ENCODE measurements around the gene ASH1L. TPM values are rescaled to one million over a fixed set of nuclear protein-coding genes. Genes with fewer than 3 reads are reported as not detected.
A peak's percentile ranks its signal among the peaks of the same experiment; 100 is the strongest.
"Not testable (repeated sequence)": the region's sequence is repeated elsewhere in the genome, so short reads cannot be mapped to it uniquely, and the experiment has no call there.

ASH1L gene
- total RNA-seq, 1 donor from 2014 or later, result 15.0 TPM

GRCh38 chr1:155598842-155599331 is 36.3 kb upstream of the ASH1L start:
- Histone ChIP-seq H3K4me3 (ENCODE audit: low read depth, low read length) (no peak overlapping the region), H3K27me3 (ENCODE audit: control insufficient read depth, insufficient read depth, low read length) (no peaks in the 10 kb centered on the region), H3K36me3 (ENCODE audit: control insufficient read depth, insufficient read depth, low read length) (no peaks in the 10 kb centered on the region)
- no peak for TF ChIP-seq CTCF (IDR thresholded peaks at IDR 0.05; ENCODE audit: insufficient read depth, low read length, severe bottlenecking)
- peak; percentile 5 for DNase-seq (ENCODE audit: low read depth)
- no peak for FAIRE-seq

GRCh38 chr1:155596864-155597263 is 34.3 kb upstream of the ASH1L start:
- no peaks in the 10 kb centered on the region for H3K36me3 ChIP-seq (ENCODE audit: control insufficient read depth, insufficient read depth, low read length)
- no peak for FAIRE-seq
- no peak for DNase-seq (ENCODE audit: low read depth)

GRCh38 chr1:155595877-155596474 is 33.4 kb upstream of the ASH1L start:
- H3K27me3 ChIP-seq (ENCODE audit: control insufficient read depth, insufficient read depth, low read length); H3K4me3 ChIP-seq (ENCODE audit: low read depth, low read length); FAIRE-seq; DNase-seq (ENCODE audit: low read depth); H3K36me3 ChIP-seq (ENCODE audit: control insufficient read depth, insufficient read depth, low read length): not testable (repeated sequence)

More at GRCh38 chr1:155596864-155597263, 34.3 kb upstream of the ASH1L start:
- H3K4me3 ChIP-seq (ENCODE audit: low read depth, low read length), result no peak overlapping the region
- H3K27me3 ChIP-seq (ENCODE audit: control insufficient read depth, insufficient read depth, low read length), result no peaks in the 10 kb centered on the region
- TF ChIP-seq CTCF (IDR thresholded peaks at IDR 0.05; ENCODE audit: insufficient read depth, low read length, severe bottlenecking), result no peak

- peak; percentile 54 for DNase-seq (ENCODE audit: low read depth)
- peak; percentile 87 for FAIRE-seq
- Histone ChIP-seq H3K4me3 (ENCODE audit: low read depth, low read length) (no peak overlapping the region), H3K27me3 (ENCODE audit: control insufficient read depth, insufficient read depth, low read length) (no peaks in the 10 kb centered on the region), H3K36me3 (ENCODE audit: control insufficient read depth, insufficient read depth, low read length) (no peaks in the 10 kb centered on the region)
- peak; percentile 37 for TF ChIP-seq CTCF (IDR thresholded peaks at IDR 0.05; ENCODE audit: insufficient read depth, low read length, severe bottlenecking)
These were observed 29.2 kb upstream of the ASH1L start for GRCh38 chr1:155591770-155592169.

GRCh38 chr1:155590516-155591247 is 28.1 kb upstream of the ASH1L start:
- not testable (repeated sequence) for DNase-seq (ENCODE audit: low read depth); FAIRE-seq; H3K4me3 ChIP-seq (ENCODE audit: low read depth, low read length); H3K27me3 ChIP-seq (ENCODE audit: control insufficient read depth, insufficient read depth, low read length); H3K36me3 ChIP-seq (ENCODE audit: control insufficient read depth, insufficient read depth, low read length)

GRCh38 chr1:155589282-155589681 is 26.7 kb upstream of the ASH1L start:
- not testable (repeated sequence) for H3K4me3 ChIP-seq (ENCODE audit: low read depth, low read length); H3K36me3 ChIP-seq (ENCODE audit: control insufficient read depth, insufficient read depth, low read length); DNase-seq (ENCODE audit: low read depth); H3K27me3 ChIP-seq (ENCODE audit: control insufficient read depth, insufficient read depth, low read length)
- FAIRE-seq, result peak; percentile 75

GRCh38 chr1:155583846-155584245 is 21.2 kb upstream of the ASH1L start:
- H3K27me3 ChIP-seq (ENCODE audit: control insufficient read depth, insufficient read depth, low read length); H3K36me3 ChIP-seq (ENCODE audit: control insufficient read depth, insufficient read depth, low read length); FAIRE-seq; H3K4me3 ChIP-seq (ENCODE audit: low read depth, low read length); DNase-seq (ENCODE audit: low read depth): not testable (repeated sequence)

- not testable (repeated sequence) for H3K36me3 ChIP-seq (ENCODE audit: control insufficient read depth, insufficient read depth, low read length); H3K27me3 ChIP-seq (ENCODE audit: control insufficient read depth, insufficient read depth, low read length); DNase-seq (ENCODE audit: low read depth); H3K4me3 ChIP-seq (ENCODE audit: low read depth, low read length); FAIRE-seq
These were observed 13.0 kb upstream of the ASH1L start for GRCh38 chr1:155575608-155576007.

Measured in bronchial epithelial cell (primary cell).